GM12864 (cell line): ENCODE results near the gene TRIOBP.

Experiments
- DNase-seq: peaks from one replicate; pipeline ENCODE4 v3.0.0-alpha.2; 2011; ENCODE audit warnings: low read depth
- H3K4me3 ChIP-seq: 2 replicates; pipeline ENCODE4 v1.5.1; 2011; ENCODE audit warnings: mild to moderate bottlenecking, low read depth, low read length, control low read depth
- CTCF ChIP-seq: IDR thresholded peaks from 2 replicates; pipeline ENCODE4 v1.5.1; 2011; ENCODE audit warnings: low read depth, mild to moderate bottlenecking, moderate library complexity, low read length, control low read depth, inconsistent platforms; ENCODE audit errors: missing control alignments

Gene TRIOBP

GRCh38 chr22:37725551-37726240 is 28.8 kb downstream of the TRIOBP start:
- TF ChIP-seq CTCF = no peak
- DNase-seq = no peak
- no peak overlapping the region for H3K4me3 ChIP-seq

DNA sequence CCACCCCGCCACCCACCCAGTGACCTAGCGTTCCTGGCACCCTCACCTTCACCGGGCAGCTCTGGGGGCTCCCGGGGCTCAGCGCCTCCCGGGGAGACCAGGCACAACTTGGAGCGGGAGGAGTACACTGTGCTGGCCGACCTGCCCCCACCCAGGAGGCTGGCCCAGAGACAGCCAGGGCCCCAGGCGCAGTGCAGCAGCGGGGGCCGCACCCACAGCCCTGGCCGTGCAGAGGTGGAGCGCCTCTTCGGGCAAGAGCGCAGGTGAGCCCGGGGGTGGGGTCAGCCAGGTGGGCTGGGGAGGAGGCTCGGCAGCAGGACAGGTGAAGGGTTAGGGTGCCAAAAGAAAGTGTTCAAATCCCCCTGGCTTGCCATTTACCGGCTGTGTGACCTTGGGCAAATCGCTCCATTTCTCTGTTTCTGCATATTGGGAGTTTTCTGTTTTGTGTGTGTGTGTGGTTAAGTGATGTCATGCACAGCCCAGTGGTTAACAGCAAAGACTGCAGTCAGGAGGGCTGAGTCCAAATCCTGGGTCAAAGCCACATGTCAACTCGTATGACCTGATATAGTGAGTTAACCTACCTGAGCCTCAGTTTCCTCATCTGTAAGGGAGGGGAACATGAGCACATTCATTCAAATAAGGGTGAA is 29.5 kb downstream of the TRIOBP start:
- TF ChIP-seq CTCF = no peak
- no peak for DNase-seq
- H3K4me3 ChIP-seq = no peak overlapping the region

- DNase-seq = no peak
- H3K4me3 ChIP-seq = no peak overlapping the region
- no peak for TF ChIP-seq CTCF
Measured at GRCh38 chr22:37728620-37729019, 31.8 kb downstream of the TRIOBP start.

GRCh38 chr22:37731804-37732471 is 35.1 kb downstream of the TRIOBP start:
- H3K4me3 ChIP-seq = no peak overlapping the region
- DNase-seq = no peak
- no peak for TF ChIP-seq CTCF

DNA sequence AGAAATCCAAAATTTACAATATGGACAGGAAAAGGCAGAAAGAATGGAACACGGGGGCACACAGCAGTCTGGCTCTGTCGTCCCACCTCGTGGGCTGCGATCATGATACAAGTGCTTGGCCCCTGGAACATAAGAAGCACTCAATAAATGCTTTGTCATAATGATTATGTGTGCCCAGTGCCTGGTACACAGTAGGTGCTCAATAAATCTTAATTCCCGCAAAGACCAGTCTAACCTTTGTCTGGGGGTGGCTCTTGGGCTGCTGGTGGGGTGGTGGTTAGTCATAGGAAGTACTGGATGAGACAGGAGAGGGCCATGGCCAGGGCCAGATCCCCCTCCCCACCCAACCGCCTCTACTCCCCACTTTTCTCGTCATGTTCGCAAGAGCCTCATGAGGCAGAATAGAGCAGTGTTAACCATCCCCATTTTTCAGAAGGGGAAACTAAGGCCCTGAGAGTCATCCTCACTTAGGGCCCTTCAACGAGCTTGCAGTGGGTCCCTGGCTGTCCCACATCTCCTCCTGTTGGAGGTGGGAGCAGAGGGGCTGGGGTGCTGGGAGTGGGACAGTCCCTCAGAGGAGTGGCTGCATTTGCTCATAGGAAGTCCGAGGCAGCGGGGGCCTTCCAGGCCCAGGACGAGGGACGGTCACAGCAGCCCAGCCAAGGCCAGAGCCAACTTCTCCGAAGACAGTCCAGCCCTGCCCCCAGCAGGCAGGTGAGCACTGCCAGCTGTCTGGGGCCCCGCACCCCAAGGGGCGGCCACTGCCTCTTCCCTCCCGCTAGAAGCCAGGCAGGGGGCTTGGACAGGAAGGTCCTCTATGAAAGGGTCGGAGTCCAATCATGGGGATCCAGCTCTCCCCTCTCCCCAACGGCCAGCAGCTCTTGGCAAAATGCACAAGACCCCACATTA is 36.1 kb downstream of the TRIOBP start:
- TF ChIP-seq CTCF = no peak
- no peak overlapping the region for H3K4me3 ChIP-seq
- no peak for DNase-seq

DNA sequence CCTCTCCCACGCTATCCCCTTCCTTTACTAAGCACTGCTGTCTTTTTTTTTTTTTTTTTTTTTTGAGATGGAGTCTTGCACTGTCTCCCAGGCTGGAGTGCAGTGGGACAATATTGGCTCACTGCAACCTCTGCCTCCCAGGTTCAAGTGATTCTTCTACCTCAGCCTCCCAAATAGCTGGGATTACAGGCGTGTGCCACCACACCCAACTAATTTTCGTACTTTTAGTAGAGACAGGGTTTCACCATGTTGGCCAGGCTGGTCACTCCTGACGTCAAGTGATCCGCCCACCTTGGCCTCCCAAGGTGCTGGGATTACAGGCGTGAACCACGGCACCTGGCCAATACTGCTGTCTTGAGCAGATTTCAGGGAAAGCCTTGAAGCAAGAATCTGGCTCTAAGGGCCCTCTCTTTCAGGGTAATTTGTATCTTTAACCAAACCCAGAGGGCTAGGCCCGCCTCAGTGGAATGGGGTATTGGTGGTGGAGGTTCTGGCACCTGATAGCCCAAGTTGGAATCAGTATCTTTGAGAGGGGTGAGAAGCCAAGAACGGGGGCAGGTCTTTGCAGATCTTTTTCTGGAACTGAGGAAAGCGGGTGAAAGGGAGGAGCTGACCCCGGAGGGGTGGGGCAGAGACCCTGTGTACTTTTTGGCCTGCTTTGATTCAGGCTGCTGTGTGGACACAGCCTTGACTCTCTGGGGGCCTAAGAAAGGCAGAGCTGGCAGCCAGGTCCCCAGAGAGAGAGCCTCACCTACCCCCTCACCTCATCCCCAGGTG is 37.0 kb downstream of the TRIOBP start:
- H3K4me3 ChIP-seq = no peak overlapping the region
- no peak for DNase-seq
- TF ChIP-seq CTCF = no peak
